Activated T-cell treated with anti-CD3 and anti-CD28 coated beads for 1 hour (primary cell): ENCODE data around the gene P2RY14.
A peak's percentile ranks its signal among the peaks of the same experiment; 100 is the strongest.

Source experiments
- DNase-seq: peaks from one replicate; pipeline ENCODE4 v3.0.0-alpha.2; 2020; ENCODE audit warnings: low read depth

P2RY14 gene

GRCh38 chr3:151216641-151217607 lies 61.4 kb downstream of the P2RY14 start:
- no peak for DNase-seq

- DNase-seq = no peak
Measured at GRCh38 chr3:151214459-151214858, 63.9 kb downstream of the P2RY14 start.

GRCh38 chr3:151213881-151214280 lies 64.5 kb downstream of the P2RY14 start:
- DNase-seq = no peak

- DNase-seq = no peak
Measured at GRCh38 chr3:151213151-151213550, 65.2 kb downstream of the P2RY14 start.

- no peak for DNase-seq
Measured at GRCh38 chr3:151210676-151211381, 67.5 kb downstream of the P2RY14 start.

GRCh38 chr3:151209654-151210053 lies 68.7 kb downstream of the P2RY14 start:
- no peak for DNase-seq

- no peak for DNase-seq
Measured at GRCh38 chr3:151206201-151206600, 72.1 kb downstream of the P2RY14 start.

- DNase-seq = no peak
Measured at GRCh38 chr3:151205482-151205881, 72.9 kb downstream of the P2RY14 start.

- DNase-seq = no peak
Measured at GRCh38 chr3:151204530-151205402, 73.6 kb downstream of the P2RY14 start.

- peak; percentile 39 for DNase-seq
Measured at GRCh38 chr3:151203051-151203420, 75.3 kb downstream of the P2RY14 start, which contains the start of gene GPR171. GPR171 (minus strand) TSS chr3:151203216; CDS start chr3:151199386, 3,830 bp downstream.

GRCh38 chr3:151201051-151201730 lies 77.2 kb downstream of the P2RY14 start:
- DNase-seq = no peak

- no peak for DNase-seq
Measured at GRCh38 chr3:151200586-151200985, 77.8 kb downstream of the P2RY14 start.

- no peak for DNase-seq
Measured at GRCh38 chr3:151199554-151200438, 78.5 kb downstream of the P2RY14 start.

- no peak for DNase-seq
Measured at GRCh38 chr3:151198849-151199248, 79.5 kb downstream of the P2RY14 start.

GRCh38 chr3:151197981-151198767 lies 80.2 kb downstream of the P2RY14 start:
- no peak for DNase-seq

GRCh38 chr3:151197228-151197627 lies 81.1 kb downstream of the P2RY14 start:
- no peak for DNase-seq

- DNase-seq = no peak
Measured at GRCh38 chr3:151196434-151196833, 81.9 kb downstream of the P2RY14 start.

- no peak for DNase-seq
Measured at GRCh38 chr3:151195826-151196225, 82.5 kb downstream of the P2RY14 start.

- DNase-seq = no peak
Measured at GRCh38 chr3:151192545-151192944, 85.8 kb downstream of the P2RY14 start.

GRCh38 chr3:151191095-151191494 lies 87.2 kb downstream of the P2RY14 start:
- DNase-seq = no peak
